ENCODE results near the gene VAMP4. TPM values are rescaled to one million over a fixed set of nuclear protein-coding genes. Genes with fewer than 3 reads are reported as not detected.

The VAMP4 gene
- total RNA-seq, 4 donors from 2014 or later: 6.0 to 14.3 (median 9.4) TPM

DNA sequence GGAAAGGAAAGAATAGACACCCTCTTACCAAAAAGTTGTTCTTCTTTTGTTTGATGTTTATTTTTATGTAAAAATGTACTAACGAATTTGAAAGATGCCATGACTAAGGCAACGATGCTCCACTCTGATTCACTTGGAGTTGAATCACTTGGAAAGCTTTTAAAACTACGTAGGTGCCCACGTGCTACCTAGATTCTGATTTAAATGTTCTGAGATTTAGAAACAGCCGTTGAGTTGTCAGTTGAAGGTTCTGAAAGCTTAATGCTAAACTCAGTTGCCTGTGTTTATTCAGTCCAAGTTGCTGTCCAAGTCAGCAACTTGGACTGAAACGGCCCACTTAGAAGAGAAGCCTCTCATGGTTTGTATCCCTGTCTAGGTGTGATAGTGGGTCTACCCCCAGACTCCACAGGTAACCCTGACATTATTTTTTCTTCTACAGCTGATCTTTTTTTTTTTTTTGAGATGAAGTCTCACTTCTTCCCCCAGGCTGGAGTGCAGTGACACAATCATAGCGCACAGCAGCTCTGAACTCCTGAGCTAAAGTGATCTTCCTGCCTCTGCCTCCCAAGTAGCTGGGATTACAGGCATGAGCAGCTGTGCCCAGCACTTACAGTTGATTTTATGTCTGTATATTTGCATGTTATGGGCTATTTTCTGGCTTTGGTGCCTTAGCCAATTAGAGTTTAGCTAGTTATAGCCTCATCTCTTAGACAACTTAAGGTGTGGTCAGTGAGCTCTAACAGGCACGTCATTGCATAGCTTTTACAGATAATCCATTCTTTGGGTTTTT is 1.4 kb upstream of the VAMP4 start:
- Histone ChIP-seq H3K27ac (peak overlapping the region; percentile 90 to 99 (median 96)), H3K36me3 (peaks cover 0 to under 1% (median 0%) of the 10 kb centered on the region in 4 donors), H3K4me1 (peaks cover 10 to 34% (median 15%) of the 10 kb centered on the region in 4 donors), H3K4me3 (peak overlapping the region in 3 of 4 donors; percentile 80 to 99 (median 81)), H3K9me3 (no peaks in the 10 kb centered on the region), H3K27me3 (no peaks in the 10 kb centered on the region)
- in situ Hi-C loops (cut with MboI; ENCODE audit: low pct_ligation_motif_present in 1 of 4, low pct_unique_long_range_greater_than_20kb in 1 of 4, low sequenced_read_pairs in 3 of 4) (no loop called here), intact Hi-C loops (cut with DNase I; ENCODE audit: low total_unique reads) (loop anchor here (2.0 kb wide), 1 partner anchor 38 kb away; the partner anchor contains the start of gene METTL13)
- peak; percentile 37 for DNase-seq
- WGBS, 2 donors (ENCODE audit: low coverage in 1 of 2): 15 to 22% methylated on average over 4 to 8 of the region's 8 CpGs
- TF ChIP-seq, protein P1, sequence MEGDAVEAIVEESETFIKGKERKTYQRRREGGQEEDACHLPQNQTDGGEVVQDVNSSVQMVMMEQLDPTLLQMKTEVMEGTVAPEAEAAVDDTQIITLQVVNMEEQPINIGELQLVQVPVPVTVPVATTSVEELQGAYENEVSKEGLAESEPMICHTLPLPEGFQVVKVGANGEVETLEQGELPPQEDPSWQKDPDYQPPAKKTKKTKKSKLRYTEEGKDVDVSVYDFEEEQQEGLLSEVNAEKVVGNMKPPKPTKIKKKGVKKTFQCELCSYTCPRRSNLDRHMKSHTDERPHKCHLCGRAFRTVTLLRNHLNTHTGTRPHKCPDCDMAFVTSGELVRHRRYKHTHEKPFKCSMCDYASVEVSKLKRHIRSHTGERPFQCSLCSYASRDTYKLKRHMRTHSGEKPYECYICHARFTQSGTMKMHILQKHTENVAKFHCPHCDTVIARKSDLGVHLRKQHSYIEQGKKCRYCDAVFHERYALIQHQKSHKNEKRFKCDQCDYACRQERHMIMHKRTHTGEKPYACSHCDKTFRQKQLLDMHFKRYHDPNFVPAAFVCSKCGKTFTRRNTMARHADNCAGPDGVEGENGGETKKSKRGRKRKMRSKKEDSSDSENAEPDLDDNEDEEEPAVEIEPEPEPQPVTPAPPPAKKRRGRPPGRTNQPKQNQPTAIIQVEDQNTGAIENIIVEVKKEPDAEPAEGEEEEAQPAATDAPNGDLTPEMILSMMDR (IDR thresholded peaks at IDR 0.05): no peak
- TF ChIP-seq EP300 (IDR thresholded peaks at IDR 0.05; ENCODE audit: low read depth) (no peak), POLR2AphosphoS5 (IDR thresholded peaks at IDR 0.05) (peak; percentile 18 to 64 (median 31)), POLR2A (IDR thresholded peaks at IDR 0.05) (peak; percentile 57)

DNA sequence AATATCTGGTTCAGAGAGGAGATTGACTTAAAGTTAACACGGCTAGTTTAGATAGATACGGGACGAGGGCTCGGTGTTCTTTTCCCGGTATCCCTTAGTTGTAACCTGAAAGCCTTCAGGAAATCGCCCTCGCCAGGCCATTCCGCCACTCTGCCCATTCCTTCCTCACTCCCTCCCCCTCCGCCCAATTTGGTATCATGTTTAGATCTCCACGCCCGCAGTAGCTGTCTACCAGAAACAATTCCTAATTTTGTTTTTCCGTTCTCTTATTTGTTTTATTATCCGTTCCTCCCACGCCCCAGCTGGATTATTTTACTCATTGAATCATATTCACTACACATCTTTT is 685 bp upstream of the VAMP4 start:
- TF ChIP-seq, protein P1 (IDR thresholded peaks at IDR 0.05): no peak
- TF ChIP-seq EP300 (IDR thresholded peaks at IDR 0.05; ENCODE audit: low read depth) (no peak), POLR2A (IDR thresholded peaks at IDR 0.05) (no peak), POLR2AphosphoS5 (IDR thresholded peaks at IDR 0.05) (no peak)
- H3K27ac ChIP-seq: peak overlapping the region; percentile 90 to 99 (median 96)
- H3K4me3 ChIP-seq: peak overlapping the region; percentile 80 to 99 (median 84)
- H3K36me3 ChIP-seq: peaks cover 0 to 7% (median 0%) of the 10 kb centered on the region in 4 donors
- intact Hi-C loops (cut with DNase I; ENCODE audit: low total_unique reads): loop anchor here (2.0 kb wide), 1 partner anchor 38 kb away; the partner anchor contains the start of gene METTL13
- H3K4me1 ChIP-seq: peaks cover 10 to 34% (median 15%) of the 10 kb centered on the region in 4 donors
- WGBS, 2 donors (ENCODE audit: low coverage in 1 of 2): 0% methylated on average over 10 to 14 of the region's 14 CpGs
- no peaks in the 10 kb centered on the region for H3K27me3 ChIP-seq
- no peaks in the 10 kb centered on the region for H3K9me3 ChIP-seq
- peak; percentile 49 for DNase-seq
- in situ Hi-C loops (cut with MboI; ENCODE audit: low pct_ligation_motif_present in 1 of 4, low pct_unique_long_range_greater_than_20kb in 1 of 4, low sequenced_read_pairs in 3 of 4): no loop called here

DNA sequence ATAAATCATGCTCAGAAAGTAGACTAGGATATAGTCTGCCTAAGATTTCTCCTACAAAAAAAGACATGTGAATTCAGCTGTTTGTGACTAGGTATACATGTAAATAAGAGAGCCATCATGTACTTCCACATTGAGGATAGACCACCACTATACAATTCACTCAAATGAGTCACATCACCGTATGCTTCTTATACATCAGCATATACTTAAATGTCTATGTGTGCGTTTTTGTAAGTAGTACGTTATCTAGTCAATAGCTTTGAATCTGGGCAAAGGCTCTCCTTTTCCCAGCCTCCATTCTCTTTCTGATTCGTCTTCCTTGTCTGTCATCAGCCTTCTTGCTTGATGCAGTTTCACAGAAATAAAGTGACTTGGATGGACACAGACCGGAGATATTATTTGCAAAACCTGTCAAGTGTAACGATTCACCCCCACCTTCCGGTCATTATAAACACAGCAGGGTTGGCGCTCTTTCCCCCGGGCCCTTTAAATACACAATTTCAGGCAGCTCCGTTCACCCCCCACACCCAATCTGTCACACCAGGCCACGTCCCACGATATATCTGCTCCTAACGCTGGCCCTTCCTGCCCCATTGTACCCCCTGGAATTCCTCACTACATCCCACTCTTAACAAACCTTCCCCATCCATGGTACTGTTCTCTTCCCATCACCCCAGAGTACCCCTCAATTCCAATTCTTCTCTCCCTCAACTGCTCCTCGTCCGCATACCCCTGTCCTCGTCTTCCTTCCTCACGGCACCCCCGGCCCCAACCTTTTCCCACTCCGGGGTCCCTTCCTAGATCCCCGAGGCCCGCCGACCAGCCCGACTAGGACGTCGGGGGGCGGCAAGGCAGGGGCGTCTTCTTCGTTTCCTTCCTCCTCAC is 636 bp downstream of the VAMP4 start:
- Histone ChIP-seq H3K4me1 (peaks cover 10 to 34% (median 15%) of the 10 kb centered on the region in 4 donors), H3K27ac (peak overlapping the region; percentile 90 to 99 (median 96)), H3K36me3 (peaks cover 0 to 21% (median 6%) of the 10 kb centered on the region in 4 donors), H3K4me3 (peak overlapping the region; percentile 80 to 99 (median 84)), H3K9me3 (no peaks in the 10 kb centered on the region), H3K27me3 (no peaks in the 10 kb centered on the region)
- TF ChIP-seq, protein P1 (IDR thresholded peaks at IDR 0.05): peak in 2 of 5 experiments; percentile 12 to 25
- TF ChIP-seq POLR2A (IDR thresholded peaks at IDR 0.05): no peak
- in situ Hi-C loops (cut with MboI; ENCODE audit: low pct_ligation_motif_present in 1 of 4, low pct_unique_long_range_greater_than_20kb in 1 of 4, low sequenced_read_pairs in 3 of 4) (no loop called here), intact Hi-C loops (cut with DNase I; ENCODE audit: low total_unique reads) (no loop called here)
- 1% methylated on average over 15 to 28 of the region's 28 CpGs for WGBS, 2 donors (ENCODE audit: low coverage in 1 of 2)
- peak; percentile 47 for DNase-seq

DNA sequence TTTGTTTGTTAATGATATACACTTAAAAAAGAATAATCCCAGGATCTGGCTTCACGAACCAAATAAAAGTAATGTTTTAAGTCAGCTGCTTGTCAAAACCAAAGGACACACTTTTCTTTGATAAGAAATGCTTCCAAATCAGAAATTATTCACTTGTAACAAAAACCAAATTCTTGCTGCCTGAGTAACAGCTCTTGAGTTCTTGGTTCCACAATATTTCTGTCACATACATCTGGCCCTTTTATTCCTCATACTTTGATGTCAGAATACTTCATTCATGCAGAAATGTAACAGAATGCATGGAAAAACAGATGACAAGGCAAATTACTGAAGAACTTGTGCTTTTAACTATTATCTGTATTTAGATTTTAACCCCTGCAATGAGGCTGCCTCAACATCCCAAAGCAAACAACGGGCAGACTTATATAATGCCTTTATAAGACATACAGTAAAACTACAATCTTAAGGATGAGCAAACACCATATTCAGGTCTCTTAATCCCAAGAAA is 1.5 kb downstream of the VAMP4 start:
- Histone ChIP-seq H3K9me3 (no peaks in the 10 kb centered on the region), H3K36me3 (peaks cover 0 to 24% (median 9%) of the 10 kb centered on the region in 4 donors), H3K4me1 (peaks cover 10 to 34% (median 15%) of the 10 kb centered on the region in 4 donors), H3K27ac (peak overlapping the region in 2 of 4 donors; percentile 90 to 97), H3K27me3 (no peaks in the 10 kb centered on the region), H3K4me3 (no peak overlapping the region)
- WGBS, 2 donors (ENCODE audit: low coverage in 1 of 2): 73 to 76% methylated on average over 1 to 2 of the region's 2 CpGs
- in situ Hi-C loops (cut with MboI; ENCODE audit: low pct_ligation_motif_present in 1 of 4, low pct_unique_long_range_greater_than_20kb in 1 of 4, low sequenced_read_pairs in 3 of 4): no loop called here
- intact Hi-C loops (cut with DNase I; ENCODE audit: low total_unique reads): no loop called here
- DNase-seq: no peak
- TF ChIP-seq, protein P1 (IDR thresholded peaks at IDR 0.05): no peak
- TF ChIP-seq POLR2AphosphoS5 (IDR thresholded peaks at IDR 0.05) (no peak), EP300 (IDR thresholded peaks at IDR 0.05; ENCODE audit: low read depth) (no peak), POLR2A (IDR thresholded peaks at IDR 0.05) (no peak)

All from transverse colon (tissue), 4 donors.